ENCODE measurements around the gene NRM. TPM values are rescaled to one million over a fixed set of nuclear protein-coding genes. Genes with fewer than 3 reads are reported as not detected.

Gene NRM
- total RNA-seq, 1 donor from 2014 or later: 11.0 TPM

GRCh38 chr6:30644769-30645168, 46.0 kb downstream of the NRM start:
- DNase-seq (ENCODE audit: low spot score) (no peak), ATAC-seq (no peak)
- intact Hi-C loops (cut with DNase I): no loop called here

- no peak for ATAC-seq
- DNase-seq (ENCODE audit: low spot score): no peak
- intact Hi-C loops (cut with DNase I): no loop called here
Observed at GRCh38 chr6:30643656-30644055, 47.1 kb downstream of the NRM start.

- no peak for ATAC-seq
- intact Hi-C loops (cut with DNase I): no loop called here
- no peak for DNase-seq (ENCODE audit: low spot score)
Observed at GRCh38 chr6:30641048-30641447, 49.7 kb downstream of the NRM start.

GRCh38 chr6:30640481-30640880, 50.3 kb downstream of the NRM start:
- DNase-seq (ENCODE audit: low spot score) (no peak), ATAC-seq (no peak)
- intact Hi-C loops (cut with DNase I): no loop called here

Other genes starting within 250 kb of the NRM start
- 546 TPM for gene HLA-E, start 201.5 kb downstream of the NRM start, total RNA-seq
- gene GNL1, start 134.5 kb downstream of the NRM start, total RNA-seq: 63.3 TPM
- 10.9 TPM for gene PRR3, start 133.7 kb downstream of the NRM start, total RNA-seq
- 39.1 TPM for gene ABCF1, start 119.5 kb downstream of the NRM start, total RNA-seq
- 76.9 TPM for gene PPP1R10, start 73.7 kb downstream of the NRM start, total RNA-seq
- gene MRPS18B, start 73.1 kb downstream of the NRM start, total RNA-seq: 33.7 TPM
- gene ATAT1, start 64.1 kb downstream of the NRM start, total RNA-seq: 14.8 TPM
- gene C6orf136, start 43.9 kb downstream of the NRM start, total RNA-seq: 17.0 TPM
- gene DHX16, start 18.0 kb downstream of the NRM start, total RNA-seq: 25.2 TPM
- 93.0 TPM for gene PPP1R18, start 4.3 kb downstream of the NRM start, total RNA-seq
- 43.2 TPM for gene MDC1, start 26.3 kb upstream of the NRM start, total RNA-seq
- 292 TPM for gene TUBB, start 29.4 kb upstream of the NRM start, total RNA-seq
- gene FLOT1, start 51.7 kb upstream of the NRM start, total RNA-seq: 172 TPM
- gene IER3, start 53.6 kb upstream of the NRM start, total RNA-seq: 40.7 TPM
- 93.5 TPM for gene DDR1, start 193.5 kb upstream of the NRM start, total RNA-seq
- 30.4 TPM for gene GTF2H4, start 217.2 kb upstream of the NRM start, total RNA-seq
- 25.2 TPM for gene VARS2, start 223.3 kb upstream of the NRM start, total RNA-seq
- gene SFTA2, start 241.2 kb upstream of the NRM start, total RNA-seq: 0.76 TPM
- gene MUCL3, start 250.0 kb upstream of the NRM start, total RNA-seq: 0.18 TPM

Measured in sciatic nerve (tissue), 2 donors.